Stimulated activated CD4-positive, alpha-beta T cell treated with anti-CD3 and anti-CD28 coated beads, Interleukin-12 subunit alpha, Interleukin-12 subunit beta, amount 100 ng/mL, for 4 hours (primary cell): Measurements from ENCODE around the gene STMN1.
A peak's percentile ranks its signal among the peaks of the same experiment; 100 is the strongest.

Experiments
- DNase-seq: peaks from one replicate; pipeline ENCODE4 v3.0.0-alpha.2; 2020

Gene STMN1

DNA sequence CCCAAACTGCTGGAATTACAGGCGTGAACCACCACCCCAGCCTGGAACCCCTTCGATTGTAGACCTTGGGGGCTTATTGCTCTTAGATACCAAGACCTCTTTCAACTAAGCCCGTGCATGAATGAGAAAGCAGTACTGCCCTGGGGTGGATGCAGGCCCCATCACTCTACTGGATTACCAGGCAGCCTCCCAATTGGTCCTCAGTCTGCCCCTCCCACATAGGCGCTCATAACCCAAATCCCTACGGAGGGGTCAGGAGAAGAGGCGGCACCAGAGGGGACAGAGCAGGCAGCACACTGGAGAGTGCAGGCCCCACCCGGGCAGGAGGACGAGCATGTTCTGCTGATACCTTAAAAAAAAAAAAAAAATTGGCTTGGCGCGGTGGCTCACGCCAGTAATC lies 12.4 kb upstream of the STMN1 start:
- no peak for DNase-seq

DNA sequence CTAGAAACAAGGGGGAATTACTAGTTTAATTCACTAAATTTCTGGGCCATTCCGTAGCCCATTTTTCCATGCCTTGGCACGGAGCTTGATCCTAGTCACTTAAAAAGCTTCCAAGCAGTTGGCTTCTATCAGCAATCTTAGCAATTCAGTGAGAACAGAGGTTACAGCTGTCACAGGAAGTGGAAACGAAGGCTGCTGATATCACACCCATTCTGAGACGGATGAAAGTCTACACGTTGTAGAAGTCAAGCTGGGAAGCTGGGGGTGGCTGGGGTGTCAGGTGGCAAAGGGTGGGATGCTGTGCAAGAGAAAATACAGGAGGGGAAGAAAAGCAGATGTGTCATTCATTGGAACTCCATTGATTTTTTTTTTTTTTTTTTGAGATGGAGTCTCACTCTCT lies 11.8 kb upstream of the STMN1 start:
- no peak for DNase-seq

DNA sequence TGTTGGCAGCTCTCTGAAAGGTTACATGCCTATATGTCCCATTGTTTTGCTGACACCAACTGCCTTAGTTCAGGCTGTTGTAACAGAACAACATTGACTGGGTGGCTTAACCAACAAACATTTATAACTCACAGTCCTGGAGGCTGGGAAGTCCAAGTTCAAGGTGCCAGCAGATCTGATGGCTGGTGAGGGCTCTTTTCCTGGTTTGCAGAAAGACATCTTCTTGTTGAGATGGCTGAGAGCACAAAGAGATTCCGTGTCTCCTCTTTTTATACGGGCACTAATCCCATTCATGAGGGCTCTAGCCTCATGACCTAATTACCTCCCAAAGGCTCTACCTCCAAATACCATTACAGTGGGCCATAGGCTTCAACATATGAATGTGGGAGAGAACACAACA lies 10.2 kb upstream of the STMN1 start:
- DNase-seq = no peak

DNA sequence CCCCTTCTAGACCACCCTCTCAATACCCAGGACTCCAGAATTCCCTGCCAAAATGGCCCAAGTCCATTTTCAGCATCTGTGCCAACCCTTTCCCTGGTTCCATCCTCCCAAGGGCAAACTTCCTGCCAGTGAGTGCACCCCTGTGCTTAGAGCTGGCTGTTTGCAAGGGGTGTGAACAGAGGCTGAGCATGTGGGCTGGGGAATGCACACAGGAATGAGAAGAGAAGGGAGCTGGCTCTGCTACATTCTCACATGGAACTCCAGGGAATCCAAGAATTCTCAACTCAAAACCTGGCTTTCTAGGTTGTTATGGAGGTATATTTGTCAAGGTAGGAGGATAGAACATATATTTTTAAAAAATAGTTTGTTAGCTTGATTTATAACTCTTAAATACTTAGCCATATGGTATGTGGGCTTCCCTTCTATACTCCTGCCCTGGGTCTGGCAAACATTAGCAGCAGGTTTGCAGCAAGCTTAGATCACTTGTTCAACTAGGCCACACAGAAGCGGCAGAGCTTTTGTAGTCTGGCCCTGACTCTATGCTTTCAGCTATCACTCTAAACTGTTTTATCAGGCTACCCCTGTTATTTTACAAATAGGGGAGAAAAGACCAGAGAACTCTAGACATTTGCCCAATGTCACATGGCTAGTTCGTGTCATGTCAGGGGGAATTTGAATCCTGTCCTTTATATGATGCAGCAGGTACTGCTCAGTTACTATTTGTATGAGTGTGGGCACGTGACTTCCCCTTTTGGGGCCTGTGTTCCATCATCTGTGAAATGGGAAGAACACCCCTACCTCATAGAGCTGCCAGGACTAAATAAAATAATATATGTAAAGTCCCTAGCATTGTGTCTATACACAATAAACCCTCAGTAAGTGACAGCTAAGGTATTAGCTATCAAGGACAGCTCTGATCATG lies 8.1 kb upstream of the STMN1 start:
- no peak for DNase-seq

DNA sequence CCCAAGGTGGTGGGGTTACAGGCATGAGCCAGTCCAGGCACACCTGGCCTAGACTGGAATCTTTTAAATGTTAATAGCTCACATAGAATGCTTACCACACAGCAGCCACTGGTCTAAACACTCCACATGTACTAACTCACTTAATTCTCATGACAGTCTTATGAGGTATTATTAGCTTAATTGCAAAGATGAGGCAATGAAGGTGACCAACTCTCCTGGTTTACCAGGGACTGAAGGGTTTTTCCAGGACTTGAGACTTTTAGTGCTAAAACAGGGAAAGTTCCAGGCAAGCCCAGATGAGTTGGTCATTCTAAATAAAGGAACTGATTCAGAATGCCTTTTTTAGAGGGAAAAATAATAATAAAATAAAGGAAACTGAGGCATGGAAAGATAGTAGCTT lies 7.0 kb upstream of the STMN1 start:
- no peak for DNase-seq

DNA sequence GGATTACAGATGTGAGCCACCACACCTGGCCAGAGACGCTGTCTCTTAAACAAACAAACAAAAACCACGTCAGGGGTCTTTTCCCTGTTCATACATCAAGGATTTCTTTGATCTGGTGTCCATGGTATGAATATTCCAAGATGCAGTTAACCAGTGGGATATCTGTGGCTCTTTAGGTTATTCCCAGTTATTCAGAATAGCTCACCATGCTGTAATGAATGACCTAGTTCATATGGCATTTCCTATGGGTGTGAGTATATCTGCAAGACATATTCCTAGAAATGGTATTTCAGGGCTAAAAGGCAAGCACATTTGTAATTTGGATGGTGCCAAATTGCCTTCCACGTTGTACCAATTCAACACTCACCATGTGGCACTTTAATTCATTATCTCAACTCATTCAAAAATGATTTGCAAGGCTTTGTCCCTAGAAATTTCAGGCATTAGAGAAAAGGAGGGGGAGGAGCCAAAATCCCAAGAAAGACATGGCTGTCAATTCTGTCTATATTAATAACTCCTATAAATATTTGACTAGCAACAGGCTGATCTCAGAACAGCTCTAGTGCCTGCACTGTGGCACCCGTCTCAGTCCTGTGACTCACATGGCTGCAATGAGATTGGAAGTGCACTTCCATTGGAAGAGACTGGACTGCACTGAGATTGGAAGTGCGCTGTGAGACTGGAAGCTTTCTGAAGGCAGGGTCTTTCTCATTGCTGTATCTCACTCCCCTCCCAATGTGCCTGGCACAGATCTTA lies 6.0 kb upstream of the STMN1 start:
- no peak for DNase-seq

DNA sequence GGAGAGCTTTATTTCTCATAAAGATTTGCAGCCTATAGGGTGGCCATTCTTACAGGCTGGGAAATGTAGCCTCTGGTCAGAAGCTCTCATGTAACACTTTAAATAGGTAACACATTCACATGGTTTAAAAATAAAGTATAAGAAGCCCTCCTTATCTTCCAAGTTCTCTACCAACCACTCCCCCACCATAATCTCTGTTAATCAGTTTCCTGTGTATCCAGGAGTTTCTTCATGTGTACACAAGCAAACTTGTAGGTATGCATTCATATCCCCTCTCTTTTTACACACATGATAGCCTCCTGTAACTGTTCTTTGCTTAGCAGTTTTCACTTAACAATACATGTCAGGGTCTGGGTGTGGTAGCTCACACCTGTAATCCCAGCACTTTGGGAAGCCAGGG lies 4.9 kb upstream of the STMN1 start:
- no peak for DNase-seq

DNA sequence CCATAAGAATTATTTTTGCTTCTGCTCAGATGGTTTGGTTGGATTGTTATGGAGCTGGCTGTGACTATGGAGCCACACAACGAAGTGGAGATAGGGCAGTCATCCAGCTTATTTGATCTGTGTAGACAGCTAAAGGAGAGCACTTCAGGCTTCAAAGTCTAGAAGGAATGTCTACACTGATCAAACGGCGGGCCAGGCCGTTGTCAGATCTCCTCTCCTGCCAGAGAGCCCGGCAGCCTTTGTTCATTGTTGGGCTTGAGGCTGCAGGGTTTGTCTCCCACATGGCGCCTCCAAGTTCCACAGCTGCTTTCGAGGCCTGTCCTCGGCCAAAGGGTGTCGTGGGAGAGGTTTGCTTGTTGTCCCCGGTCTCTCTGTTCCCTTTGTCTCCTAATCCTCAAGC lies 2.8 kb upstream of the STMN1 start:
- no peak for DNase-seq

DNA sequence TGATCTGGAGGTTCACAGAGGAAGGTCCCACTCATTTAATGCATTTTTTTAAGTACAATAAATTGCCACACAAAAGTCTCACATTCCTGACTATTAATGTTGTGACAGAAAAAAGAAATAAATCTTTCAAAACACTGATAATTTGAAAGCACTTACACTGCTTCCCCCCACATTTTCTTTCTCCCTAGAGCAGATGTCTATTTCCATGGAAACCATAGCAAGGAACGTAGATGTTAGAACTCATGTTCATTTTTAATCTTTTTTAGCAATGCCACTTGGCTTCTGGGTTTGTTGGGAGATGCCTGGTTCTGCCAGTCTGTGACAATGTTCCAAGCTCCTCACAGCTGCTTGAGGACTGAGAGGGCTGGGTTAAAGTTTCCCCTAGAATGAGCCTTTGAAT lies 1.9 kb upstream of the STMN1 start:
- DNase-seq = no peak

DNA sequence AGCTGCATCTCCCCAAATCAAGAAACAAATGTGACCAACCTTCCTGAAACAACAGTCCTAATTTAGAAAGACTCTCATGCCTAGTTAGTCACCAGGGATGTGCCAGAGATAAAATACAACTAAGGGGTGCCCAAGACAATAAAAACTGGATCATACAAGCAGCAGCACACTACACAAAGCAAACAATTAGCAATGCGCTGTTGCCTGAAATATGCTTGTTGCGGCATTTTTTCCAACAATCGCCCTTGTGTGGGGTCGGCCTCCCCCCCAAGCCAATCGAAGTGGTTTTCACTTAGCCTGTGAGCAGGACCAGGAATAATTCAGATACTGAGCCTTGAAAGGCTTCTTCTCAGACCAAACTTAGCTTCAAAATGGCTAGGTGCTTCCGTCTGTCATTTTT lies 1.4 kb upstream of the STMN1 start:
- DNase-seq = no peak

DNA sequence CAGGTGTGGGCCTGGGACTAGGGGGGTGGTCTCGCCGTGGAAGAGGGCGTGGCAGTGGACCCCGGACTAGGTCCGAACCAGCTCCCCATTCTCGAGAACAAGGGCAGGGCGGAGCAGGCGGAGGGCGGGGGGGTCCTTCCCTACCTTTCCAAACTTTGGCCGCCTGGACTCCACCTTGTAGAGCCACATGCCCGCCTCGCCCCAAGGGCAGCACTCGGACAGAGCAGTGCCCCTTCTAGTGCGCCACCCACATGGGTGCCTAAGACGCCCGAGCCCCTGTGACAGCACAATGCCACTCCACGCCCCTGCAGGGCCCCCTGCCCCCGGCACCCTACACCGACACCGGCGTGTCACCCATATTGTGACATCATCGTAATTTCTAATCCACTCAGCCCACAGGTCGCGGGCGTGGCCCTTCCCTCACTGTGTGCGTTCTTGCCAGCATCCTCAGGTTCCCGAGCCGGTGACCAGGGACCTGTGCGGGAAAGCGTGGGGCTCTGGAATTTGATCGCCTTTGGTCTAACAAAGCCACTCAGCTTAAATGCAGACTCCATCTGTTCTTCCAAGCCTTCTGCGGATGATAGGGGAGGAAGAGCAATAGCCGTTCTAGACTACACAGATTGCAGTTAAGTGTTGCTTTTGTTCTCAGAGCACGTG lies 553 bp upstream of the STMN1 start:
- peak; percentile 24 for DNase-seq

DNA sequence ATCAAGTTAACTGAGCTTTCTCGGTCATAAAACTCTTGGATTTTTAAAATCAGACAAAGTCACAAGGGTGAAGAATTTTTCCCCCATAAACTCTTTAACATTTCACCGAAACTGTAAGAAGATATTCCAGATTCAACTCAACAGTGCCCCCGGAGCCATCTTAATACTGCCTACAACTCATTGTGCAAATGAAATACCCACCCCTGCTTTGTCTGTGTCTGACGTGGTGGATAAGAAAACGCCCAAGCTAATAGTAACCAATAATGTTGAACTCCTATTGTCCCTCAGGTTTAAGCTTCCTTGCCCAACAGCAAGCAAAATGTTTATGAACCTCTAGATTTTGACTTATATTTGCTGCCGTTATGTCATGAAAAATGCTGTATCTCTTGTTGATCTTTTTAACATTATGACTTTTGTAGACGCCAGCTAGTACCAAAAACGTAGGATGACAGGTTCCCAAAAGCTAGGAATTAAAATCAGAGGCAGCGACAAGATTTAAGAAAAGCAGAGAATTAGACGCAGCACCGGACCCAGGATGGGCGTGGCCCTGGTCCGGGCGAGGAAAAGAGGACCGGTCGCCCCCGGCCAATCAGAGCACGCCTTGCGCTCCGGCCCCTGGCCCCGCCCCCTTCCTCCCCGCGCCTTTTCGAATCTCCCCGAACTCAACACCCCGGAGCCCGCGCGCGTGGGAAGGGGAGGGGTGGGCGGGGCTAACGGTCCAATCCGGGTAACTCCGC lies 1.1 kb downstream of the STMN1 start:
- peak; percentile 95 for DNase-seq

DNA sequence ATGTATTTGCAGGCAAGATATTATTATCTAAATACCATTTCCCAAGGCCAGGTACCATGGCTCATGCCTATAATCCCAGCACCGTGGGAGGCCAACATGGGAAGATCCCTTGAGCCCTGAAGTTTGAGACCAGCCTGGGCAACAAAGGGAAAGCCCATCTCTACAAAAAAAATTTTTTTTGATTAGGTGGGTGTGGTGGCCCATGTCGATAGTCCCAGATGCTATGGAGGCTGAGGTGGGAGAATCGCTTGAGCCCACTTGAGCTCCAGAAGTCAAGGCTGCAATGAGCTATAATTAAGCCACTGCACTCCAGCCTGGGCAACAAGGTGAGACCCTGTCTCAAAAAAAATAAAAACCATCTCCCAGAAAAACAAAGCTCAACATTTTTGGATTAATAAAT lies 2.2 kb downstream of the STMN1 start:
- no peak for DNase-seq

DNA sequence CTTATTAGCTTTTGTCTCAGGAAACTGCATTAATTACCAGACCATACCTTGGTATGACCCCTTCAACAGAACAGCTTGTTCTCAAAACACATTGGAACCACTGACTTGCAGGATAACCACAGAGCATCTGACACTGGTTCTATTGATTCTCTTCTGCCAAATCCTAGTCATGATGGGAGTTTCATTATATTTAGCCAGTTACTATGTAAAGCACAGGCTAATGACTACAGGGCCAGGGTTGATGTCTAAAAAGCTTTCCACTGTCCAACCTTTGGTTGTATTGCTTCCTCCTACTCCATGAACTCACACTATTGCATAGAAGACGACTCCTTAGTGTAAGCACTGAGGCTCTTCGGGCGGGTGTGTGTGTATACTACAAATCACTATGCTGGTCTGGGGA lies 3.8 kb downstream of the STMN1 start:
- no peak for DNase-seq

DNA sequence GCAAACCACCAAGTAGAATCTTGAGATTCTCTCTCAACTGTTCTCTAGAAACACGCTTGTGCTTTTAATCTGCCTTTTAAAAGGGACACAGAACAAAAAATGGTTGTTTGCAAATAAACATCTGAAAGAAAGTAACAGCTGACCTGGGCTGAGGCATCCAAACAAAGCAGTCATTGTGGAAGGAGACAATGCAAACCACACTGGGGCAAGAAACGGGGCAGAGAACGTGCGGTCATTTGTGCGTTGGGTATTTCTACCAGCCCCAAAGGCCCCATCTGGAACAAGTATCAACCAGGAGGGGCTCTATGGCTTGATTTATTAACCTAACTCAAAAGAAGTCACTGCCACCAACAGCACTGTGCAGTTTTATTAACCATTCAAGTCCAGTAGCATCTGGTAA lies 6.0 kb downstream of the STMN1 start:
- no peak for DNase-seq

DNA sequence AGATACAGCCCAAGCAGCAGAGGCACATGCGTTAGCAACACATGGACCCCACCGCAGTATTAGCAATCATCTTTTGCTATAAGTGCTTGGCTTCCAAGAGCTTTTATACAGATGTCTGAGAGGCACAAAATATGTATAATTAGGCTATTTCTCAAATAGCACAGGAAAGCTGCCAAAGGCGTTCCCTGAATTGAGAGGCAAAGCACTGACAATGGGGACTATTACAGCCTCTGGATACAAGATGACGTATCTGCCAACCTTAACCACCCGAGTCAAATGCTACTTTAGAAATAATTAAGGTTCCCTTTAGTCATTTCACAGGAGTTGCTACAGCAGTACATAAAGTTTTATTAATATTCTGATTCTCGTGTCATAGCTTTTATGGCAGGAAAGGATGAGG lies 6.4 kb downstream of the STMN1 start:
- DNase-seq = no peak

DNA sequence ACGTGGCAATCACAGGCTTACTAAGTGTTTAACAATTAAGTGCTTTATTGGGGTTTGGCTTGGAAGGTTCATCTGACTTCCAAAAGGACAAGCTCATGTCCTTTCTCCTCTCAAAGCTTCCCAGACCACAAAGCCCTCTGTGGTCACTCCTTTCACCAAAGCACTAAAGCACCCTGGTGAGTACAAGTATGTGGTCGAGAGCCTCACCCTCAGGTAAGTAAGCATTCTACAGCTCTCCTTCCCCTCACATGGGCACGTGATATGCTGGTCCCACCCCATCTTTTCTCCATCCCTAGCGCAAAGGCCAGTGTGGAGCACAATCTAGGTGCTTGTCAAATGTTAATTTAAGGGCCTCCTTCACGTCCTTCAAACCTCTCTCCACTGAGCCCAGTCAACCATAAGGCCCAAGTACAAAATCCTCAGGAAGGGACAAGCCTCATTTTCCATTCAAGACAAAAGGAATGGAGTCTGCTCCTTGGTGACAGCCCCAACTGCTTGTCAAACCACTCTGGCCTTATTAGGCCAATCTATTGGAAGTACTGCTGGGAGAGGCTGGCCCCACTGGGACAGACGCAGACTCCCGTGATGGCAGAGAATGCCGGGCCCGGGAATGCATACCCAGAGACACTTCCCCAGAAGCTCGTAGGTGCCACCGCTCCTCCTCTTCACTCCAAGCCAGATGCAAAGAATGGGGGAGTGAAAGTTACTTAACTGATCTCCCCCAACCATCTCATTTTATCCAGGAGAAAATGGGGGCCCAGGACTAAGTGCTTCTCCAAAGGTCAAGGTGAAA lies 7.8 kb downstream of the STMN1 start:
- no peak for DNase-seq

DNA sequence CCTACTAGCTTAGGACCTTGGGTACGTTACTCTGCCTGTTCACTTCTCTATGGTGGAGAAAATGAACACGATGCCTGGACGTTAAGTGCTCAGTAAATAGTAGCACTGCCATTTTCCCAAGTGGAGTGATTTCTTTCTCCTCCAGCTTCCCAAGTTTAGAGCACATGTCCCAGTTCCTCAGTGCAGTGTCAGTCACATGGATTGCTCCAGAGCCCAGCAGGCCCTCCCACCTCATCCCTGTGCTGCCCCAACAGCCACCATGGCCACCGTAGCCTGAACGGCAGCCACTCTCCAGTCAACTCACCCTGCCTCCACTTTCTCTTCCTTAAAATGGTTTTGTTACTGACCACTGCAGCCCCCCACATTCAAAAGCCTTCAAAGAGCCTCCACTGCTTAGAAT lies 8.5 kb downstream of the STMN1 start:
- DNase-seq = no peak

DNA sequence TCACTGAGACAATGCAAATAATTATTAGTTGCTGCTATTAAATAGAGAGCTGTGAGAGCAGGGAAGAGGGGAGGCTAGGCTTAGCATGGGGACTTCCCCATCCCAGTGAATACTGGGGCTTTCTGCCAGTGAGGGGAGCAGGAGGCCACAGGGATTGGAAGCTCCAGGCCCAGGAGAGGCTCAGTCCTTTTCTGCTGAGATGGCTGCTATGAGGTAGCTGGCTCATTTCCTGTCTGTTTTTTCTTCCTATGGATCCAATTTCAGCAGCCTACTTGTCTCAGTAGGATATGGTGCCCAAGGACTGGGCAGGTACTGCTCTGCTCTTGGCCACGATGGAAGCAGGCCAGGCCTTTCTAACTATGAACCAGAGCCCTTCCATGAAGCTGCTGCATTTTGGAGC lies 10.0 kb downstream of the STMN1 start:
- no peak for DNase-seq

DNA sequence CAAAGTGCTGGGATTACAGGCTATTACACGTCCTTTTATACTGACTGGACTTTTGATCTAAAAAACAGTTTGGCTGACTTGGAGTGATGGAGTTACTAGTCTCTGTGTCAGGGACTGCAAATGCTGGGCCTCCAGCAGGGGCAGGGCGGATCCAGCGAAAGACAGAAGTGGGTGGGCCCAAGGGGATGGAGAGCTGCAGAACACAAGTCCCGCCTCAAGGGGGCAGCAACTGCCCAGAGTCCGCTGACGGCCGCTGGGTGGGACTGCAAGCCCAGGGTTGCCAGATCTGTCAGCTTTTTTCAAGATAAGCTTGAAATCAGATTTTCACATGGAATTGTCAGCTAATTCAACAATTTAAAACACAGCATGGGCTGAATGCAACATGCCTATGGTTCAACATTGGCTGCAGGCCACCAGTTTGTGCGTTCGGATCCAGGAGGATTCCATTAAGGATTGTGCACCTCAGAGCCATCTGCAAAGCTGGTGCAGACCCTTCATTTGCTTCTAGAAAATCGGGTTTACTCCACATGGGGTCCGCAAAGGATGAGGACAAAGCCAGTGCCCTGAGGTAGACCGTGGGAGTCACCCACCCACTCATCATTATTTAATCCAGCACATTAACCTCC lies 10.7 kb downstream of the STMN1 start:
- peak; percentile 84 for DNase-seq

DNA sequence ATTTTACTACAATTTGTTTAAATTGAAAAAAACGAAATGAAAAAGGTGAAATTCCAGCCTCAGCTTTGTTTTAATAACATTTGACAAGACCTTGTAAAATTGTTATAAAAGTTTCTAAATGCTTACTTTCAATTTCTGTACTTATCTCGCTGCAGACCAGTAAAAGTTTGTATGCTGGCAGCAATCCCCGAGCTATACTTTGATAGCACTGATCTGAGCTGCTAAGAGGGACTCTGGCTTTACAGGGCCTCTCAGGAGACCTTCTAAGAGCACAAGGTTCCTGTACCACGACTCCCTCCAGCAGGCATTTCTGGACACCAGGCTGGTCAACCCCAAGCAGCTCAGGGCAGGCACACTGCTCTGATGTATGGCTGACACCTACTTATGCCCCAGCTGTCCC lies 13.1 kb downstream of the STMN1 start:
- DNase-seq = no peak

DNA sequence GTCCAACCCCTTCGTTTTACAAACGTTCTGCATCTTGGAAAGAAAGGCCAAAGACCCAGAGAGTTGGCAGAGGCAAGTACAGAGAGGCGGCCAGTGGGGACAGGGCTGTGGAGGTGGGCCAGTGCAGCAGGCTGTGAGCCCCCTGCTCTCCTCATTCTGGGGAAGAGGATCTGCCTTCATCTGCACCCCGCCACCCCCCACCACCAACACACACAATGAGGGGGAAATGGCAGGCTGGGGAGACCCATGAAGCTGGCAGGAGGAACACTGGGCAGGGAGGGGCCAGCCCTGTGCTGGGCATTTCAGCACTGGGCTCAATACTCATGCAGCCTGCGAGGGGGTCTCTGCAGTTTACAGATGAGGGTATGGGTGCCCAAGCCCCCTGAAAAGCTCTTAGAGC lies 14.6 kb downstream of the STMN1 start:
- no peak for DNase-seq
